ENCODE results near the gene CAPN8.

The CAPN8 gene

DNA sequence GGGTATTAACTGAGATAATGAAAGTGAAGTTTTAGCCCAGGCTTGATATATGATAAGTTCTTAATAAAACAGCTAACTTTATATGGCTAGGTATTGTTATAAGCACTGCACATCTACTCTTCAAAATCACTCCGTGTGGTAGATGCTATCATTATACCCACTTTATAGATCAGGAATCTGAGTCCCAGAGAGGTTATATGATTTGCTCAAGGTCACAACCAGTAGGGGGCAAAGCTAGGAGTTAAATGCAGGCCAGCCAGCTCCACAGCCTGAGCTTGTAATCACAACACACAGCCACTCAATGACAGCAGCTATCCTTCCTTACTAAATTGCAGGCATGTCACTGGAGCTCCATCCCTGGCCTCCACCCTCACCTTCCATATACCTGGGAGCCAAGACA is 115.8 kb downstream of the CAPN8 start:
- H3K27ac ChIP-seq = no peak overlapping the region
- TF ChIP-seq CTCF (conservative IDR thresholded peaks at IDR 0.05) = no peak

DNA sequence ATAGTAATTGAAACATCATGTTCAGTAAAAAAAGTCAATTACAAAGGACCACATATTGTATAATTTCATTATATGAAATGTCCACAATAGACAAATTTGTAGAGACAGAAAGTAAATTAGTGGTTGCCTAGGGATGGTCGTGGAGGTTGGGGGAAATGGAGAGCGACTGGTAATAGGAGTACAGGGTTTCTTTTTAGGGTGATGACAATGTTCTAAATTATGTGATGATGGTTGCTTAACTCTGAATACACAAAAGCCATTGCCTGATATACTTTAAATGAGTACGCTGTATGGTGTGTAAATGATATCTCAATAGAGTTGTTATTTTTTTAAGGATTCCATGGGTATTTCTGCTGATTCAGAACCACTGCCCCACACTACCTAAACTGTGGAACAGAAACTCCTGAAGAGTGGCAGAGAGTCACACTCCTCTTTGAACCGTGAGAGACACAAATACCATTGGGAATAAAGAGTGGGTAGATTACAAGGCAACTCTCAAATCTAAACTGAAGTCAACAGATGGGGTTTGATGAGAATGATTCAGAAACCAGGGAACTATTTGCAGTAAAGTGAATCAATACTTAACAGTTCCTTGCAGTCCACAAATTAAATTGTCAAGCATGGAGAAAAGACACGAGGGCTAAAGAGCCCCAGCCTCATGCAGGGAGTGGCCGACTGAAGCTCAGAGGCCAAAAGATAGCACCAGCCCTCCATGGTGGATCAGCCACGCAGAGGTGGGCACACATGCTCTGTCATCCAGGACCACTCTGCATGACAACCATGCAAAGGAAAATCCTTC is 118.0 kb downstream of the CAPN8 start:
- no peak overlapping the region for H3K27ac ChIP-seq
- TF ChIP-seq CTCF (conservative IDR thresholded peaks at IDR 0.05) = no peak

- TF ChIP-seq CTCF (conservative IDR thresholded peaks at IDR 0.05) = no peak
- H3K27ac ChIP-seq = no peak overlapping the region
These were observed 120.2 kb downstream of the CAPN8 start for GRCh38 chr1:223545343-223545742.

DNA sequence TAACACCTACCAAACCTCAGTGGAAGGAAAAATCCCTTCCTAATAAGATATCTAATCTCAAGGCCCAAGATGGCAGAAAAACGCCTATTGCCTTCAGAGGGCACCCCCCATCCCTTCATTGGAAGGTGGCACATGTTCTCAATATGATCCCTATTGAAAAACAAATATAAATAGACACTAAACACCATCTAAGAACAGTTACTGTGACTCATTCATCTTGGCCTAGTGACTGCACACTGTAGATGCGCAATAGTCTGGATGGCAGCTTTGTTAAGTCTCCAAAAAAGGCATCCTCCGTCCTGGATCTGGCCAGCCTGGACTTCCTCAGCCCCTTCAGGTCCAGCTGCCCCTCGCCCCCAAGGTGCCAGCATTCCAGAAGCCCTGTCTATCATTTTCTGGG is 121.9 kb downstream of the CAPN8 start:
- H3K27ac ChIP-seq = no peak overlapping the region
- TF ChIP-seq CTCF (conservative IDR thresholded peaks at IDR 0.05) = no peak

GRCh38 chr1:223542831-223543230 is 122.7 kb downstream of the CAPN8 start:
- no peak overlapping the region for H3K27ac ChIP-seq
- no peak for TF ChIP-seq CTCF (conservative IDR thresholded peaks at IDR 0.05)

- TF ChIP-seq CTCF (conservative IDR thresholded peaks at IDR 0.05) = no peak
- no peak overlapping the region for H3K27ac ChIP-seq
These were observed 124.9 kb downstream of the CAPN8 start for GRCh38 chr1:223540485-223541106.

DNA sequence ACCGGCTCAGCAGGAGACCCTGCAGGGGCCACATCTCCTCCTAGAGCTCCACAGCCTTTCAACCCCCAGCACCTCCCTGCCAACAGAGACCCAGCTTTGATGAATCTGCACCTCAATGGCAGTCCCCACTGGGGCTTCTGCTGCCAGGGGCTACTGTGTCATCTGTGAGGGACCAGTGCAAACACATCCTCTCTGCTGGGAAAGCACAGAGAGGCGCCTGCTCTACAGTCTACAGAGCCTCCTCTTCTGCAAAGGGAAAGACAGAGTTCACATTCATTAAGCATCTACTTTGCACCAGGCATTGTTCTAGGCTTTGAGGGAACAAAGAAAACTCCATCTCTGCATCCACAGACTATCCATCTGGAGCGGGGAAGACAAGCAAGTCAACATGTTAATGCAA is 125.8 kb downstream of the CAPN8 start:
- no peak for TF ChIP-seq CTCF (conservative IDR thresholded peaks at IDR 0.05)
- no peak overlapping the region for H3K27ac ChIP-seq

Measured in VCaP (cell line).